HepG2 (cell line): Measurements from ENCODE around the gene RNF208. TPM values are rescaled to one million over a fixed set of nuclear protein-coding genes. Genes with fewer than 3 reads are reported as not detected.

Source experiments
- AGO2 ChIP-seq: fragments of 200-400 bp; formaldehyde crosslinking; optimal IDR thresholded peaks from 2 replicates; pipeline ENCODE3; 2017; ENCODE audit warnings: mild to moderate bottlenecking, low read depth, low read length, moderate library complexity
- DPF2 ChIP-seq: sonication (generic); formaldehyde crosslinking; IDR thresholded peaks from 2 replicates; pipeline ENCODE4 v1.4.0; 2020; ENCODE audit warnings: mild to moderate bottlenecking, low read depth, missing genetic modification reagents, borderline replicate concordance
- FOXP1 ChIP-seq, 2 experiments: fragments of 450-650 bp in 1 of 2; IDR thresholded peaks; 2 replicates each; pipeline ENCODE4 v1.6.1; 2017 to 2018; ENCODE audit warnings: antibody characterized with exemption in 1 of 2
- GATA4 ChIP-seq: sonication (generic); IDR thresholded peaks from 2 replicates; pipeline ENCODE4 v1.6.1; 2016; ENCODE audit warnings: antibody characterized with exemption, low read depth, borderline replicate concordance
- JUN ChIP-seq: sonication (generic); formaldehyde crosslinking; IDR thresholded peaks from 2 replicates; pipeline ENCODE4 v1.4.0; 2020; ENCODE audit warnings: mild to moderate bottlenecking, missing genetic modification reagents
- KDM4B ChIP-seq: sonication (generic); formaldehyde crosslinking; IDR thresholded peaks from 2 replicates; pipeline ENCODE4 v1.4.0; 2020; ENCODE audit warnings: missing genetic modification reagents
- KDM6A ChIP-seq: IDR thresholded peaks from 2 replicates; pipeline ENCODE4 v1.6.1; 2016; ENCODE audit warnings: low read depth
- PHF5A ChIP-seq: IDR thresholded peaks from one replicate; pipeline ENCODE4 v1.6.1; 2018; ENCODE audit warnings: low read depth, missing genetic modification reagents; ENCODE audit not compliant: unreplicated experiment
- POGZ ChIP-seq: sonication (generic); formaldehyde crosslinking; IDR thresholded peaks from 2 replicates; pipeline ENCODE4 v1.4.0; 2020; ENCODE audit warnings: mild to moderate bottlenecking, missing genetic modification reagents
- RBM39 ChIP-seq: fragments of 200-400 bp; formaldehyde crosslinking; IDR thresholded peaks from one replicate; pipeline ENCODE4 v1.6.1; 2018; ENCODE audit warnings: antibody characterized with exemption, mild to moderate bottlenecking, low read depth, low read length; ENCODE audit not compliant: poor library complexity, severe bottlenecking
- RNF2 ChIP-seq: fragments of 450-650 bp; conservative IDR thresholded peaks from 2 replicates; pipeline ENCODE4 v1.6.1; 2016; ENCODE audit warnings: low read depth
- SMC3 ChIP-seq: IDR thresholded peaks from 2 replicates; pipeline ENCODE4 v1.6.1; 2011; ENCODE audit warnings: low read length, improper control_type of control experiment
- TARDBP ChIP-seq: sonication (generic); formaldehyde crosslinking; IDR thresholded peaks from 2 replicates; pipeline ENCODE4 v1.8.0; 2022; ENCODE audit warnings: mild to moderate bottlenecking, missing genetic modification reagents
- ZC3H4 ChIP-seq: sonication (generic); formaldehyde crosslinking; IDR thresholded peaks from 2 replicates; pipeline ENCODE4 v1.4.0; 2020; ENCODE audit warnings: missing genetic modification reagents, borderline replicate concordance
- ZNF18 ChIP-seq: sonication (generic); formaldehyde crosslinking; IDR thresholded peaks from 2 replicates; pipeline ENCODE4 v1.8.0; 2022; ENCODE audit warnings: mild to moderate bottlenecking, missing genetic modification reagents; ENCODE audit not compliant: insufficient replicate concordance
- ZNF225 ChIP-seq: sonication (generic); formaldehyde crosslinking; IDR thresholded peaks from 2 replicates; pipeline ENCODE4 v1.4.0; 2020; ENCODE audit warnings: mild to moderate bottlenecking, missing genetic modification reagents
- ZNF318 ChIP-seq: sonication (generic); formaldehyde crosslinking; IDR thresholded peaks from 2 replicates; pipeline ENCODE4 v1.4.0; 2020; ENCODE audit warnings: mild to moderate bottlenecking, missing genetic modification reagents
- ZNF326 ChIP-seq: sonication (generic); formaldehyde crosslinking; IDR thresholded peaks from 2 replicates; pipeline ENCODE4 v1.4.0; 2020; ENCODE audit warnings: missing genetic modification reagents, borderline replicate concordance
- ZNF430 ChIP-seq: sonication (generic); formaldehyde crosslinking; IDR thresholded peaks from 2 replicates; pipeline ENCODE4 v1.9.0; 2021; ENCODE audit warnings: mild to moderate bottlenecking, missing genetic modification reagents
- polyA plus RNA-seq, 8 experiments: library from polyadenylated mRNA; depleted of rRNA in 3 of 8; stranded (reverse) in 7 of 8; unstranded in 1 of 8; fragments of >200 nt; fragmentation: Illumina TruSeq in 4 of 8; extraction: Trizol in 4 of 8; gene quantifications; 2 replicates each; pipeline versions ENCODE4 v1.2.1 to v1.2.3, GENCODE V29; 2011 to 2016; ENCODE audit warnings: low read depth in 4 of 8, missing spikeins in 1 of 8, mixed read lengths in 1 of 8; ENCODE audit not compliant: insufficient read depth in 1 of 8
- total RNA-seq, 5 experiments: library from RNA; depleted of rRNA; stranded (reverse); fragments of >200 nt; fragmentation: Illumina TruSeq; extraction: Trizol; gene quantifications; 2 replicates each; pipeline ENCODE4 v1.2.3, GENCODE V29; 2016; ENCODE audit warnings: low read depth in 1 of 5

Gene RNF208
- total and polyA plus RNA-seq, 2 of the 13 experiments (the other 11 are each of a cell fraction or from before 2014, with no cell fraction given) = 1.6 to 2.1 TPM

GRCh38 chr9:137188490-137189296 lies 33.3 kb downstream of the RNF208 start, which contains the start of the genes ANAPC2 and SSNA1 (continued):
- TF ChIP-seq ZC3H4 (no peak; the same call in 1 of the 2 replicates), RNF2 (0 out of 2 replicates have a peak, but pooled peaks have one; percentile 47), SMC3 (peak; percentile 30; the same call in 1 of the 2 replicates), ZNF326 (CRISPR knock-in tag) (no peak), JUN (peak; percentile 71; the same call in 1 of the 2 replicates), PHF5A (CRISPR knock-in tag) (peak; percentile 98), ZNF318 (no peak), DPF2 (CRISPR knock-in tag) (no peak), POGZ (CRISPR knock-in tag) (peak; percentile 92), KDM6A (CRISPR knock-in tag) (no peak), ZNF430 (CRISPR knock-in tag) (peak; percentile 80), TARDBP (CRISPR knock-in tag) (peak; percentile 97), ZNF225 (CRISPR knock-in tag) (peak; percentile 83; the same call in 1 of the 2 replicates), AGO2 (peak; percentile 74), KDM4B (CRISPR knock-in tag) (0 out of 2 replicates have a peak, but pooled peaks have one; percentile 18), FOXP1 (IDR thresholded peaks at IDR 0.05) (no peak), FOXP1 (CRISPR knock-in tag; IDR thresholded peaks at IDR 0.05) (peak; percentile 30; the same call in 1 of the 2 replicates), ZNF18 (peak; percentile 75), GATA4 (peak; percentile 25; the same call in 1 of the 2 replicates), RBM39 (peak; percentile 45)
